K562 (cell line): ENCODE results near the gene OST4. TPM values are rescaled to one million over a fixed set of nuclear protein-coding genes. Genes with fewer than 3 reads are reported as not detected.

ENCODE experiments used
- BRCA1 ChIP-seq, 2 experiments: fragments of 450-650 bp in 1 of 2; sonication (generic) in 1 of 2; formaldehyde crosslinking in 1 of 2; IDR thresholded peaks; 2 replicates each; pipeline versions ENCODE4 v1.5.0 to v1.6.1; 2017 to 2020; ENCODE audit warnings: mild to moderate bottlenecking in 1 of 2, missing genetic modification reagents in 1 of 2
- FIP1L1 ChIP-seq: fragments of 200-400 bp; formaldehyde crosslinking; IDR thresholded peaks from 2 replicates; pipeline ENCODE4 v1.6.1; 2018; ENCODE audit warnings: mild to moderate bottlenecking, low read depth, low read length; ENCODE audit not compliant: poor library complexity, severe bottlenecking
- FOXP4 ChIP-seq: sonication (generic); formaldehyde crosslinking; IDR thresholded peaks from 2 replicates; pipeline ENCODE4 v1.8.0; 2022; ENCODE audit warnings: mild to moderate bottlenecking, missing genetic modification reagents, borderline replicate concordance
- GATAD2B ChIP-seq: fragments of 450-650 bp; IDR thresholded peaks from 2 replicates; pipeline ENCODE4 v1.6.1; 2017; ENCODE audit warnings: mild to moderate bottlenecking, borderline replicate concordance
- GMEB1 ChIP-seq: fragments of 250-450 bp; sonication (Bioruptor Pico); IDR thresholded peaks from 2 replicates; pipeline ENCODE4 v1.4.0; 2020; ENCODE audit warnings: mild to moderate bottlenecking
- GTF3C2 ChIP-seq: IDR thresholded peaks from 3 replicates; pipeline ENCODE4 v1.6.1; 2011; ENCODE audit warnings: borderline replicate concordance, mild to moderate bottlenecking, moderate library complexity; ENCODE audit not compliant: insufficient read length; ENCODE audit errors: extremely low read depth
- HMG20A ChIP-seq: fragments of 450-650 bp; formaldehyde crosslinking; conservative IDR thresholded peaks from 2 replicates; pipeline ENCODE4 v1.4.0; 2020; ENCODE audit warnings: mild to moderate bottlenecking, mixed read lengths
- HNRNPLL ChIP-seq: fragments of 200-400 bp; formaldehyde crosslinking; IDR thresholded peaks from 2 replicates; pipeline ENCODE4 v1.6.1; 2017; ENCODE audit warnings: low read length, low read depth, mild to moderate bottlenecking; ENCODE audit not compliant: poor library complexity, severe bottlenecking
- MAZ ChIP-seq, 2 experiments: fragments of 450-650 bp in 1 of 2; sonication (generic) in 1 of 2; formaldehyde crosslinking; IDR thresholded peaks in 1 of 2; conservative IDR thresholded peaks in 1 of 2; 2 replicates each; pipeline versions ENCODE4 v1.4.0 to v1.5.0; 2020; ENCODE audit warnings: mild to moderate bottlenecking in 1 of 2, missing genetic modification reagents in 1 of 2
- RBM39 ChIP-seq: fragments of 200-400 bp; formaldehyde crosslinking; optimal IDR thresholded peaks from 2 replicates; pipeline ENCODE3; 2018; ENCODE audit warnings: low read depth, low read length
- SNAPC5 ChIP-seq: fragments of 250-450 bp; sonication (Bioruptor Pico); IDR thresholded peaks from 2 replicates; pipeline ENCODE4 v1.8.0; 2021; ENCODE audit warnings: moderate library complexity, mild to moderate bottlenecking, inconsistent platforms
- ZFPM2 ChIP-seq: fragments of 250-450 bp; sonication (Bioruptor Pico); IDR thresholded peaks from 2 replicates; pipeline ENCODE4 v1.5.1; 2022; ENCODE audit warnings: mild to moderate bottlenecking
- polyA plus RNA-seq, 8 experiments: library from polyadenylated mRNA; depleted of rRNA in 4 of 8; stranded (reverse) in 5 of 8; unstranded in 3 of 8; fragments of >200 nt; fragmentation: Nextera tagmentation in 2 of 8; fragmentation: Illumina TruSeq in 1 of 8; extraction: Ambion mirVana in 2 of 8; extraction: Trizol in 1 of 8; gene quantifications; 2 replicates each; pipeline versions ENCODE4 v1.2.1 to v1.2.3, GENCODE V29; 2011 to 2014; ENCODE audit warnings: inconsistent platforms in 1 of 8, missing spikeins in 1 of 8
- total RNA-seq, 7 experiments: library from RNA; depleted of rRNA in 6 of 7; stranded (reverse); fragments of >200 nt in 6 of 7; fragmentation: Illumina TruSeq in 2 of 7; extraction: Trizol in 2 of 7; gene quantifications; 2 replicates each; pipeline versions ENCODE4 v1.2.1 to v1.2.3, GENCODE V29; 2011 to 2021; ENCODE audit warnings: low replicate concordance in 1 of 7

OST4 gene
- total and polyA plus RNA-seq, 9 of the 15 experiments (the other 6 are each of a cell fraction or from before 2014, with no cell fraction given) = 186 to 1,155 (median 355) TPM

- TF ChIP-seq FOXP4 (CRISPR knock-in tag) (no peak), GMEB1 (CRISPR knock-in tag) (peak; percentile 34; the same call in 1 of the 2 replicates), GTF3C2 (no peak), GATAD2B (no peak; the same call in 1 of the 2 replicates), FIP1L1 (no peak), HMG20A (no peak), BRCA1 (IDR thresholded peaks at IDR 0.05) (no peak), BRCA1 (CRISPR knock-in tag; IDR thresholded peaks at IDR 0.05) (no peak), RBM39 (no peak), MAZ (CRISPR knock-in tag; conservative IDR thresholded peaks at IDR 0.05 in 1 of 2, IDR thresholded peaks at IDR 0.05 in 1 of 2) (no peak; a peak in 2 of 4 replicates), HNRNPLL (no peak), ZFPM2 (CRISPR knock-in tag) (no peak), SNAPC5 (CRISPR knock-in tag) (no peak)
Observed at GRCh38 chr2:27092696-27093429, 21.4 kb upstream of the OST4 start (continued).
